Suppressor macrophage treated with lipopolysaccharide for 4 hours (primary cell): ENCODE results near the gene NAV2.
"Not testable (repeated sequence)": the region's sequence is repeated elsewhere in the genome, so short reads cannot be mapped to it uniquely, and the experiment has no call there.

Source experiments
- DNase-seq: peaks from one replicate; pipeline ENCODE4 v3.0.0-alpha.2; 2020

NAV2 gene

DNA sequence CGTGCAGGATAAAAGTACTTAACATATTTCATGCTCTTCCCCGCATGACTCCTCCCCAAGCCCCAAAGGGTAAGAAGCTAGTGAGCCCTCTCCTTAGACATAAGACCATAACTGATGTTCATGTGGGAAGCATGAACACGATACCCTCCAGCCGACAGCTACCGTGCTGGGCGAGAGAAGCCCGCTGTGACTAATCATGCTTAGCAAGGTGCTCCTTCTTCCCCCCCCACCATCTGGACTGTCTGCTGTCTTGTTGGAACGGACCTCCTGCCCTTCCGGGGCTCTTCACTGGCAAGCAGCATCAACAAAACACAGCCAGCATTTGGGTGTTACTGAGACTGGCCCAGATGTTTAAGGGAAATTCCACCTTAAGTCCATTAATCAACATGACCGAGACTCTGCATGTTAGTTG lies 247.0 kb downstream of the NAV2 start:
- no peak for DNase-seq

DNA sequence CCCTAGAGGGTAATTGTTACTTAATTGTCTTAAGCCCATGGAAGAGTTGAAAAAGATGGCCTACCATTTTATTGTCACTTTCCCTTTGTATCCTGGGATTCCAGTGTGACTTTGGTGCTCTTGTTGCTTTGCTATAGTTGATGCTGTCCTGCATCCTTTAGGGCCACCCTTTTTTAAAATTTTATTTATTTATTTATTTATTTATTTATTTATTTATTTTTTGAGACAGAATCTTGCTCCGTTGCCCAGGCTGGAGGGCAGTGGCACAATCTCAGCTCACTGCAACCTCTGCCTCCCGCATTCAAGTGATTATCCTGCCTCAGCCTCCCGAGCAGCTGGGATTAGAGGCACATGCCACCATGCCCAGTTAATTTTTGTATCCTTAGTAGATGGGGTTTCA lies 247.8 kb downstream of the NAV2 start:
- not testable (repeated sequence) for DNase-seq

DNA sequence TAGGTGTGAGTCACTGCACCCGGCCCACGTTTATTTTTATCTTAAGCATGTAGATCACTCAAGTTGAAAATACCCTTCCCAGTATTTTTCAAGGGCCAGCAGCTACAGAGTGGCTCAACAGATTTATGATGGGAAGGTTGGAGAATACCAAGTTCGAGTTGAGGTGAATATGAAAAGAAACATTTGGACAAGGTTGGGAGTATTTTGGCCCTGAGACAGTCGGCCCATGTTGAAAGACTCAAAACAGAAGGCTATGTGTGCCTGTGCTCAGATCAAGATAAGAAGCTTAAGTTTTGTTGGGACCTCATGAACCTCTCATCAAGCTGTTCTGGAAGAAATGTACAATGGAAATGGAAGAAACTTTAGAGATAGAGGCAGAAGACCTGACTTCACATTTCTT lies 248.6 kb downstream of the NAV2 start:
- DNase-seq, result no peak

DNA sequence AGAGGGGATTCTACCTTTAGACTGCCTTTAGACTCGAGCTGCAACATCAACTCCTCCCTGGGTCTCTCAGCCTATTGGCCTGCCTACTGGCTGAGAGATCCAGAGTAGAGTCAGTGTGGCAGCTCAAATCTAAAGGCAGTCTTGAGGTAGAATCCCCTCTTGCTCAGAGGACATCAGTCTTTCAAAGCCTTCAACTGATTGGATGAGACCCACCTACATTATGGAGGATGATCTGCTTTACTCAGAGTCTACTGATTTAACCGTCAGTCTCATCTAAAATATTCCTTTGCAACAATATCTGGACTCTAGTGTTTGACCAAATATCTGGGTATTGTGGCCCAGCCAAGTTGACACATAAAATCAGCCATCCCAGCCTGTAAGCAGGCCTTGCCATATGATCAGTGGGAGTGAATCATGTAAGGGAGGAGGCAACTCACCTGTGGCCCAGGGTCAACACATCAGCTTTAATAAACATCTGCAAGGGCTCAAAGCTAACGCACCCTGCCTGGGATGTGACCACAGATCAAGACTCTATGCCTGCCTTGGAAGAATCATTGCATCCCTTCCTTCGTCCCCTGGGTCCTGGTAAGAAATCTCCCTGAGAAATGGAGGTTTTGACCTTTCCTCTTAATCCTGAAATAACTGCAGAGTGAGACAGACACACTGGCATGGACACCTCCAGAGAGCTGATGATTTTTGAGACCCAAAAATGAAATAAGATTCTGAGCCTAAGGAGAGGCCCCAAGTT lies 249.6 kb downstream of the NAV2 start:
- no peak for DNase-seq

DNA sequence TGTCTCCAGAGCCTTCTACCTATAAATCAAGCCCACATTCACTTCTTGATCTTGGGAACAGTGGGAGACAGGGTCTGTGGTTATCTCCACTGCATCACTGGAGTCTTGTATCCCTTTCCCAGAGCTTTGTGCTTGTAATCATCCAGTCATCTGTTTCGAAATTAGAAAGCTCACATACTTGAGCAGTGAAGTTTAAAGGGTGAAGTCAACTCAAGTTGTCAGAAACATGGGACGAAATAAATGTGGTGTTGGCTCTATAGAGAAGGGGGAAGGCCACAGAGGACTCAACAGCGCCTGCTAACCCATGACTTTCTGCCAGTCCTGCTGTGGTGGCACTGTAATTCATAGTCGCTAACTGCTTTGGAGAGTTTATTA lies 250.2 kb downstream of the NAV2 start:
- no peak for DNase-seq

DNA sequence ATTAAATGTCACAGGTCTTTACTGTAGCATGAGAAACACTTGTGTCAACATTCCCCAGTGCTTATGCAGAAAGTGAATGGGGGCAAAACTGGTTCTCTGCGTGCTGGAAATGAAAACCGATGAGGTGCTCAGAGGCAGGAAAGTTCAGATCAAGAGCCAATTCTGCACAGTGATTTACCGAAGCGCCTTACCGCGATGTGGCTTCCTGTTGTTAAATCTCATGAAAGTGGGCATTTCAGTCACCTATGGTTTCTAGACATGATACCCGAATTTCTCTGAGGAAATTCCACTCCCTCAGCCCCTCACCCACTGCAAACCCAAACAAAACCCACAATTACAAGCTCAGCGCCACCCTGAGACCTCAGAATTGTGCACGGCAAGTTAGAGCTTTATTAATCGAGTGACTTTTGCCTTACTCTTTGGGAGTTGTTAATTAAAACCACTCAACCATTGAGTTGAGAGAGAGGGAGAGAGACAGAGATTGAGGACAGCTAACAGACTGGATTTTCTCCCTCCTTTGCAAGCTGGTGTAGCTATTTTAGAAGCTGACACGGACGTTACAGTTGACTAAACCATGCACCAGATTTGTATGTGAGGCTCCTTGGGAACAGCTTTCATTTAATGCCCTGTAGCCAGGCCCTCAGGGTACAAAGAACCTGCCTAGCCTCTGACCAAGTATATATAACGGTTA lies 251.2 kb downstream of the NAV2 start:
- no peak for DNase-seq

DNA sequence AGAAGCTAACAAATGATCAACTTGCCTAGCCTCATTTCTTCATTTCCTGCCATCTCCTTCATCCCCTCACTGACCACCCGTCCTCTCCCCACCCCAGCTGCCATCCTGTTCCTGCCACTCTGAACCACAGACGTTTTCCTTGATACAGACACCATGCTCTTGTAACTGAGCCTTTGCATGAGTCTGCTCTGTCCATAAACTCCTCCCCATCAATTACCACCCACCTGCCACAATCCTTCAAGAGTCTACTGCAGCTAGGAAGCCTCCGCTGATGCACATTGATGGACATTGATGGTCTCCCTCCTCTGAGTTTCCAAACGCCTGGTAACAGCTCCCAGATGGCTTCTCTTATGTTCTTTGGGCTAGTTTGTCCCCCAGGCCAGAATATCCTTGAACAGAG lies 253.8 kb downstream of the NAV2 start:
- DNase-seq, result no peak

DNA sequence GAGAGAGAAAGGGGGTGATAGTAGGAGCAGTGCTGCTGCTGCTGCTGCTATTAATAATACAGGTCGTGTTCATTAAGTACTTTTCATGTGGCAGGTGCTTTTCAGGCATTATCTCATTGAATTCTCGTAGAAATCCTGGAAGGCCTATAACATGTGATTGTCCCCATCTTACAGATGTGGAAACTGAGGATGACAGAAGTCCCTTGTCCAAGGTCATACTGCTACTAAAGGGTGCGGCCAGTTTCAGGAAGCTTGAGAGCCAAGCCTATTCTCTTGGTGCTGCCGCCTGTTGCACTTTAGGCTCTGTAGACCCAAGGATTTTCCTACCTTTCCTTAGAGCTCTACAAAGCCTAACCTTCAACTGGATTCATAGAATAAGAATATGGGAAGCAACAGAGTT lies 254.3 kb downstream of the NAV2 start:
- DNase-seq, result no peak

DNA sequence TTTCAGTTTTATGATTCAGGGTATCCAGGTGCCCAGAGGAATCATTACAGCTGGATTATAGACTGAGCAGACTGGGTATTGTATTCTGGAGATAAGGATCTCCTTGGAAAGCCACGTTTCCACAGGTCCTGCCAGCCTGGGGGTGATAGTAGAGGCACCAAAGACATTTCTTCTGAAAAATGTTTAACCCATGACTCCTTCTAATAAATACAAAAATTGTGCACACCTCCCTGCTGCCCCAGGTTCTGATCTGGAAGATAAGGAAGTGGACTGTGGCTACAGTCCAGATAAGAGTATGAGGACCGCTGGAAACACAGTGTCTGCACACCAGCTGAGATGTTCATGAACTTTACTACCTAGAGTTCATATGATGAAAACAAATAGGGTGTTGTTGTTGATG lies 255.2 kb downstream of the NAV2 start:
- no peak for DNase-seq

DNA sequence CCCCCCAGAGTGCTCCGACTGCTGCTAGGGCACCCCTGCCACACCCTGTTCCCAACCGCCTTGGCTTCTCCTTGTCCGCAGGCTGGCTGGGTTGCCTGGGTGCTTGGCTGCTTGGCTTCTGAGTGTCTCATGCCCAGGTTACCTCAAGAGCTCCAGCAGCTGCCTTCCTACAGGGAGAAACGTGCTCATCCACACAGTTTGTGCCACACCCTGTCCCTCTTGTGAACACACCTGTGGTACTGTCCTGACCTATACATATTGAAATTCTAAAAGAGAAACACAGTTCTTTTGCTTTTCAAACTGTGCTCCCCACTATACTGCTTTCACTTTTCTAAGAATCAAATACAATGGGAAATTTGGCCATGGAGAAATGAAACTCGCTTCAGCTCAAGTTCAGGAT lies 256.2 kb downstream of the NAV2 start:
- DNase-seq, result no peak

DNA sequence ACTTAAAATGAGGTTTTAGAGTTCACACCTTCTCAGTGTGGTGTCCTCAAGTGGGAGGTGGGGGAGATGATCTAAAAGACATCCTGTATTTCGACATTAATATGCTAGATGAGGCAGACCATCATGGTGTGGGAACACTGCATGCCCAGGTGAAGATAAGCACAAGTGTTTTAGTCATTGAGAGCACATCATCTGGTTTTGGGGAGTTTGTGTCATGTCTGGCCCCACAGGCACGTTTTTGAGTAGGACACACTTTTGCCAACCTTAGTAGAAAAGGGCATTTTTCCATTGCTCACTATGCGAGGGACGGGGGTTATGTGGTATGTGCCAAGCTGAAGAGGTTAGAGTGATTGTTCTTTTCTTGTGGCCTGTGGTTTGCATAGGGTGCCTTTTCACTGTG lies 258.3 kb downstream of the NAV2 start:
- no peak for DNase-seq

DNA sequence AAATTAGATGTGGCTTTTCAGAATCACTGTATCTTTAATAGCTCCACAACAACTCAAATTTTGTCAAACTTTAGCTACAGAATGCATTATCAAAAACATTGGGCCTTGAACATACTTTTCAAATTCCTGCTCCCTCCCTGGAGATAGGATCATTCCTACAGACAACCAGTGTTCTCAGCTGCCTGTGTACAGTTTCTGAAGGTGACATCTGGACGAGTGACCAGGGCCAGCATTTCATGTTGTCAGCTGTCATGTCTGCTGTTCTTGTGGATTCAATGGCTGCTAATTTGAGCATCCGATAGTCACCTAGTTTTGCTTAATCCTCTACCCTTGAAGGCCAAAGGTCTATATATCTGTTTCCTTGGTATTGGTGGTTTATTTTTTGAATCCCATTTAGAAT lies 259.5 kb downstream of the NAV2 start:
- no peak for DNase-seq

DNA sequence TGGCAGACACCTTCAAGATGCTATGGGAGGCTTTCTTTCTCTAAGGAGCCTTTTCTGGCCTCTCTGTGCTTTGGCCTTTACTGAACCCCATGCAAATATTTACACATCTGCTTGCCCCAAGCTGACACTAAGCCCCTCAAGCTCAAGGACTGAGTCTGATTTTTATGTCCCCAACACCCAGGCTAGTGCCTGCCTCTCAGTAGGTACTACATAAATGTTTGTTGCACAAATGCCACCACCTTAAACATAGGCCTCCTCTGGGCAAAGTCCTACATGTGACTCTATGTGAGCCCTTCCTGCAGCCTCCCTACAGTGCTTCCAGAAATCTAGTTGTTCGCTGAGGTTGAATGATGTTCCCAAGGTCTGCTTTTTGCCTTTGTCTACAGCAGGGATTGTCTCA lies 260.0 kb downstream of the NAV2 start:
- no peak for DNase-seq

DNA sequence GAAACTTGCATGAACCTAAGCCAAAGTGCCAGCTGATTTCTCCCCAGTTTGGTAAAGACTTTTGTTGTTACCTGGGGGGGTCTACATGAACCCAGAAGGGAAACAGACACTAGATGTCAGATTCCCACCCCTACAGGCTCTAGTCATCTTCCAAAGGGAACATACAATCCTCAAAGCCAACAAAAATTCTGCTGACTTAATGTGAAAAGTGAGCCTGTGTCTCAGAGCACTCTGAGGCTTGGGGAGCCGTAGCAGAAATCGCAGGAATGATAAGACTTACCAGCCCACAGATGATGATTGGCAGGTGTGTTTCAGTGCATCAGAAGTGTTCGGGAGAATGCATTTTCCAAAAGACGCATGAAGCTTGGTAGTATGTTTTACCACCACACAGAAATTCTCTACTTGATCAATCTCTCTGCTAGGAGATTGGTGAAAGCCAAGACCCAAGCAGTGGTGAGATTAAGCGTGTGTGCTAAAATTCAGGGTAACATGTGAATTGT lies 260.5 kb downstream of the NAV2 start:
- DNase-seq, result no peak

DNA sequence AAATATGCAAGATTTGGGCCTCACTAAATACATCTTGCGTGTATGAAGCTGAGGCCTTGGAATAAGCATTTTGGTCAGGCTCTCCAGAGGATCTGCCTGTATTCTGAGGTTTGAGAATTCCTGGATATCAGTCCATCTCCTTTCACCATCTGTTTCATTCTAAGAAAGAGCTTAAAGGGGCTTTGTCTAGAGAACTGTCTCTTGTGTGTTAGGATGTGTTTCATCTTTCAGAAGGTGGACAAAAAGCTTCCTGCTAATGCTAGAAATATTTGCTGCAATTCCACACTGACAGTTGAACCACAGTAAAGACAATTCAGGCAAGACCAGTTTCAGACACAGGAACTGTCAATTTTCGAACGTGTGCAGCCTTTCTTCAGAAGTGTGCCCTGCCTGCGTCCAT lies 262.2 kb downstream of the NAV2 start:
- no peak for DNase-seq

DNA sequence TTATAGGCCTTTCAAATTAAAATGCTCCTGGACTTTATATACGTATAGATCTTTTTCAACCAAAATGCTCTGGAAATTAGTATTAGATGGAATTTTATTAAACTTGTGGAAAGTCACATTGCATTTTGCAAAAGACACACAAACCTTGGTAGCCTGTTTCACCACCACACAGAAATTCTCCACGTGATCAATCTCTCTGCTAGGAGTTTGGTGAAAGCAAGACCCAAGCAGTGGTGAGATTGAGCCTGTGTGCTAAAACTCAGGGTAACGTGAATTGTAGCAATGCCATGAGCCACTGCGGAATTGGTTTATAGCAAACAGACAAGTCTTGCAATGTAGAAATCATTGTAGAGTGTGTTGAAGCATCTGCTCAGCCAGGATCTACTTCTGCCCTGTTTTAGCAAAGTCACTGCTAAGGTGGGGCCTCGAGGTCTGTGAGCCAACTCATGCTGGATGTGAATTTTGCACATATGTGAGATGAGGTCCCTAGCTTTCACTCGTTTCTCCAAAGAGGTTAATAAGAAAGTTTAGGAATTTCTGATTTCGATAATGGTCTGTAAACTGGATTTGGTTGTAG lies 262.9 kb downstream of the NAV2 start:
- DNase-seq, result no peak

DNA sequence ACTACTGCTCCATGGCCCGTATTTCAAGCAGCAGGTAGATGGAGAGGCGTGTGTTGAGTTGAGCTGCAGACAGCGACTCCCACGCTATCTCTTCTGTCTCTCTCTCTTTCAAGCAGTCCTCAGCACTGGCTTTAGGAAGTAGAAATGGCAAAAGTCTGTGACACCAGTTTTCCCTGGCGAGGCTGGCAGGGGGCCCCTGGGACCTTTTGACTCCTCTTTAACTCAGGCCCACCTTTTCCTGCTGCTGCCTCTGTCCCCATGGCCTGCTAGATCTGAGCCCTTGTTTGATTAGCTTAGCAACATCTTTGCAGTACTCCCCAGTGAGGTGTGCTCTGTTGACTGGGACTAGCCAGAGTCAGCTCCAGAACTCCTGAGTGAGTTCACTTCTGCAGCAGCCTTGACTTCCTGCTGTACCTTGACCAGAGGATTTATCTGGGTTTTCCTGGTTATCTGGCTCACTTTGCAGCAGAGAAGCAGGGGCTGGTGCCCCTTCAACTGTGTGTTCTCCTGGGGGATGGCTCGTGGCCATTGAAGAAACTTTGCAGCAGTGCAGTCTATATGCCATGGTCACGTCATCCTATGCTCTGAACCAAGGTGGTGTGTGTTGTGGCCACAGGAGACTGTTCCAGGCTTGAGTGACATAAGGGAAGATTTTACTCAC lies 263.8 kb downstream of the NAV2 start:
- no peak for DNase-seq

DNA sequence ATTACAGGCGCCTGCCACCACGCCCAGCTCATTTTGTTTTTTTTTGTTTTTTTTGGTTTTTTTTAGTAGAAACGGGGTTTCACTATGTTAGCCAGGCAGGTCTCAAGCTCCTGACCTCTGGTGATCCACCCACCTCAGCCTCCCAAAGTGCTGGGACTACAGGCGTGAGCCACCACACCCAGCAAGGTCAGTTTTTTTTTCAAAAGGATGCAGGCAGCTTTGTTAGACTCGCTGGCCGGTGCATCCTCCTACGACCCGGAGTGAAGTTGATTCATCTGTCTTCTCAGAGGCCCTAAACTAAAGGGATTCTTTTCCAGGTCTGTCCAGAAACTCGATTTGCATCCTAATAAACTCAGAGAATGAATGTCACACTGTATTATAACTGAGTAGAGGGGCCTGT lies 265.3 kb downstream of the NAV2 start:
- no peak for DNase-seq

DNA sequence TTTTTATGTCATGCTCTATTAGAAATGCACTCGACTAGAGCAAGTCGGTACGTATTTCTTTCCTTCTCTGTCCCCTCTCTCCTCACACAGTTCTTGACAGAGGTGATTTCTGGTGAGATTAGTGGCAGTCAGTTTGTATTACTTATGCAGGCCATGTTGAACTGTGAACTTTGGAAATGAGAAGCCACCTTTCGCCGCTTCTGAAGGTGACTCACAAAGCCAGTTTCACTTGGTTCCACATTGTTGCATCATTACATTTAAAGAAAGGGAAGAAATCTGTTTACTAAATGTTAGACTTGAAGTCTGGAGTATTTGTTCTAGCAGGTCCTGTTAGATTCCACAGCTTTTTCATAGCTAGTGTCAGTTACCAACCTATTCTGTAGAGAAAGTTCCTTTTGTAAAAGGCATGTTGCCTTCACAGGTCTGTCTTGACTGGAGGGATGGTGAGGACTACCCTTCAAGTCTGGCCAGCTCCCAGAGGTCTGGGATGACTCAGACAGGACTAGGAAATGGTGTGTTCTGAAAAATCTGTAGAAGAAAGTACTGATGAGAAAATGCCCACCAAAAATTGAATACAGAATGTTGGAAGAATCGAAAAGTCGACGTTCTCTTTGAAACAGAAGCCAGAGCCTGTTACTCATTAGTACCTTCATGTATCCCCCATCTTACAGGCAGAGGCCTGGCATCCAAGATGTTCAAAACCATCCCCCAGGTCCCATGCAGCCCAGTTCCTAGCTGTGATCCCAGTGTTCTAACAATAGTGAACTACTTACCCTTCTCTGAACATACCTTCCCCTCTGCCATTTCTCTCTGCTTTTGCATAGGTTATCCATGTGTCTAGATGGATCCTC lies 266.3 kb downstream of the NAV2 start:
- DNase-seq, result peak; percentile 33

DNA sequence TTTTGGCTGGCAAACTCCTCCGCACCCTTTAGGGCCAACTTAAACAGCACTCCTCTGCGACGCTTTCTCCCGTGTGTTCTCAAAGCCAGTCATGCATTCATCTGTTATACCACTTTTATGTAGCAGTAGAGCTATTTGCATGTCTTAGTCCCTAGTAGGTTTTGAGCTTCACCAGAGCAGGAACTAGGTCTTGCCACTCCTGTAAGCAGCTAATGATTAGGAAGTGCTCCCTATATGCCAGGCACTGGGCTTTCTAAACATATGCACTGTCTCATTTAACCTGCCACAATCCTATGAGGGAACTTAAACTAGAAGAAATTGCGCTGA lies 266.8 kb downstream of the NAV2 start:
- DNase-seq, result no peak

DNA sequence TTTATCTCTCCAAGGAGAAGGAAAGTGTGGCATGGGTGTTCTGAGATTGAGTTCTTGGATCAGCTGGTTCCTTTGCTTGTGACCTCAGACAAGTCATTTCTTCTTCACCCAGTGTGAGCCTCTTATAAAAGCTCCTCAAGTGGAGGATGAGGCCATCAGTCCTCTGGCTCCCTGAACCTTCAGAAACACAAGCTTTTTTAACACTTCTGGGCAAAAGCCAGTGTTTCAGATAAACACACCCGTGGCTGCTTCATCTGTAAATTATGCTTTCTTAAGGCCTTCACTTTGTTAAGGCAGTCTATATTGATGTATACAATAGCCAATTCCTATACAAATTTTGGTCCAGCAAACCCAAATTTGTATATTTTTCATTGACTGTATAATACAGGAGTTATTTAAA lies 267.8 kb downstream of the NAV2 start:
- no peak for DNase-seq

DNA sequence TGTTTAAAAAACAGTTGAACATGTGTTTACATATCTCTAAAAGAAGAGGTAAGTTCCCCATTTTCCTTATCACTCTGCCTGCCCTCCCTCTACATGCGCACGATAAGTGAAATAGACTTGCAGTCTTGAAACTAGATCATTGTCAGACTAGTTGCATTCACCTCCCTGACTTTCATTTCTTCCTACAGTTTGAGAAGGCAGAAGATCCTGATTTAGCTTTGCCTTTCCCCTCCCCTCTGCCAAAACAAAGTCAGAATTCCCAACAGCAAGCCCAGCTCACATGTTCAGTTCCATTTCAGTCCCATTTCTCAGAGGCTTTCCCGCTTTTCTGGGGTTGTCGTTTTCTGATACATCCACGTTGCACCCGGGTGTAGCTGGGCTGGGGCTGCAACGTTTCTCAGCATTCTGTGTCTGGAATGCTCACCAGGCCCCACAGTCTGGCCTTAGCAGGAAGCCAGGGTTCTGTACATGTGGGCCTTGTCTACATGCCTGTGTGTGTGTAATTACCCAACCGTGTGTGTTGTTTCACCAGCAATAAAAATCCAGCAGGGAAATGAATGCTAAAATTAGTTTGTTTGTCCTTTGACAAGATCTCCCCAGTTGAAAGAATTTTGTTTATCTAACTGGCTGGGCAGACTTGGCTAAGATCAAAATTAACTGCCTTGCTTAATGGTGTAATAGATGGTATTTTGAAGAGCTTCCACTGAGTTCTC lies 268.5 kb downstream of the NAV2 start:
- DNase-seq, result no peak
